Measurements from ENCODE around the gene CPSF3.
A peak's percentile ranks its signal among the peaks of the same experiment; 100 is the strongest.
"Not testable (repeated sequence)": the region's sequence is repeated elsewhere in the genome, so short reads cannot be mapped to it uniquely, and the experiment has no call there.

CPSF3 gene

DNA sequence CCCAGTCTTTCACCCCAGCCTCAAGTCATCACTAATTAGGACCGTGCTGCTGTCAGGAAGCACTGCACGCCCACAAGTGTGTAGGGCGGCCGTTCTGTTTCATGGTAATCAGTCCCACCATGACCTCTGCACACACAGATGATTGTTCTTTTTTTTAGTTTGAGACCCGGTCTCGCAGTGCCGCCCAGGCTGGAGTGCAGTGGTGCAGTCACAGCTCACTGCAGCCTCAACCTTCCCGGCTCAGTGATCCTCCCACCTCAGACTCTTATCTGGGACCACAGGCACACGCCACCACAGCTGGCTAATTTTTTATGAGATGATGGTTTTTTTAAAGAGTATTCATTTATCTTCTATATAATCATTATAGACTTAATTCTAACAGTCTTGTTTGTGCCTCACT lies 49.1 kb downstream of the CPSF3 start:
- DNase-seq, result no peak

GRCh38 chr2:9473308-9473984 lies 50.0 kb downstream of the CPSF3 start:
- no peak for DNase-seq

- peak; percentile 73 for DNase-seq
Measured at GRCh38 chr2:9473985-9474360, 50.5 kb downstream of the CPSF3 start.

DNA sequence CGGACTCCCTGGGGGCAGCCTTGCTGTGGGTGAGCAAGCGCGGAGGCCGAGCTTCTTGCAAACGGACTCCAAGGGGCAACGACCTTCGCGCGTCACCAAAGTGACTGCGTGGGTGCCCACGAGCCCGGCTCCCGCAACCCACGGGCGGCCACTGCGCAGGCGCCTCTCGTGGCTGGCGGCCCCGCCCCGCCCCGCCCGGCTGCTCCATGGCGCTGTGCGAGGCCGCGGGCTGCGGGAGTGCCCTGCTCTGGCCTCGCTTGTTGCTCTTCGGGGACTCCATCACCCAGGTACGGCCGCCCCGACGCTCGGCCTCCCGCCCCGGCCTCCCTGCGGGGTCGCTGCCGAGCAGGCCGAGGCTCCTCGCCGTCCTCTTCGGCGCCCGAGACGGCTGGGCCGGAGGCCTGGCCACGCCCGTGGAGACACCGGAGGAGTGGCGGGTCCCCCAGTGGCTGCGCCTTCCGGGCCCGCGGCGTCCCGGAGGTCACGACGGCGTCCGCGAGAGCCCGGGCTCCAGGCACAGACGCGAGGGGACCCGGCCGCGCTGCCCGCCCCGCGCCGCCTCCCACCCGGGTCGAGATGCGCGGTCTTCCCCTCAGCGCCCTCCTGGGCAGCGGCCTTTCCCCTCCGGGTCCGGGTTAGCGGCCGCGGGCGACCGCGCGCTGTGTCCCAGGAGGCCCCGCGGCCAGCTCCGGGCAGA lies 51.1 kb downstream of the CPSF3 start, which contains the start of gene IAH1:
Gene IAH1 (plus strand): TSS at position 191 of the 697 bp plus-strand sequence. CDS start 16 bp downstream, at position 207.
- DNase-seq, result peak; percentile 73

DNA sequence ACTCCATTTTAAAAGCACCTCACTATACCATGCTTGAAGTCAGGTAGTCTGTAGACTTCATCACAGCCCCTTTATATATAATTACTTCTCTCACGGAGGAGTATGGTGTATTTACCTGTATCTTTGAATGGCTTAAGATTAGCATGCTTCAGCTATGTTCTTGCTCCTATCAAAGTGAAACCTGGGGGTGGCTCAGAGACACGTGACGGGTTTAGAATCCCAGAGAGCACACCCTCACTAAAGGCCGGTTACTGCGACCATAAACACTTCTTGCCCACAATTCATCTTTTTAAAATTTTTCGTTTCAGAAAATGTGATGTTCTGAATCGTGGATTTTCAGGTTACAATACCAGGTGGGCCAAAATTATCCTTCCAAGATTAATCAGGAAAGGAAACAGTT lies 54.5 kb downstream of the CPSF3 start:
- DNase-seq, result no peak

DNA sequence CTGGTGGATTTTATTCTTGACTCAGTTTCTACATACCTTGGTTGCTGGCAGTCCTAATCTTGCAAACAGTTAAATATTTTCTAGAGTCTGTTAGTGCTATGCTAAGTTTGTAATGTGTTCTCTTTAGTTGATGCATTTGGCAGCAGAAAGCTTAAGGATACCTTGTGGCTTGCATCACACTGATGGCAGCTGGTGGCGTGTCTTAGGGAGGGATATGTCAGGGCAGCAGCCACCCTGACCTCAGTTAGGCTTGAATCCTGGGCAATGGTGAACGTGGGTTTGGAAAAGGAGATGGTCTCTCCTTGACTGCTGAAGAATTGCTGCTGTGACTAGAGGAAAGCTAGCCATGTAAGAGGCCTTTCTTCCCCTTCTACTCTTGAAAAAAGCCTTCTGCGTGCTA lies 55.1 kb downstream of the CPSF3 start:
- DNase-seq, result no peak

GRCh38 chr2:9480157-9480556 lies 56.7 kb downstream of the CPSF3 start:
- no peak for DNase-seq

- no peak for DNase-seq
Measured at GRCh38 chr2:9483107-9483506, 59.7 kb downstream of the CPSF3 start.

- no peak for DNase-seq
Measured at GRCh38 chr2:9484533-9484932, 61.1 kb downstream of the CPSF3 start.

GRCh38 chr2:9488583-9489547 lies 65.4 kb downstream of the CPSF3 start:
- no peak for DNase-seq

GRCh38 chr2:9490789-9491188 lies 67.3 kb downstream of the CPSF3 start:
- DNase-seq, result no peak

DNA sequence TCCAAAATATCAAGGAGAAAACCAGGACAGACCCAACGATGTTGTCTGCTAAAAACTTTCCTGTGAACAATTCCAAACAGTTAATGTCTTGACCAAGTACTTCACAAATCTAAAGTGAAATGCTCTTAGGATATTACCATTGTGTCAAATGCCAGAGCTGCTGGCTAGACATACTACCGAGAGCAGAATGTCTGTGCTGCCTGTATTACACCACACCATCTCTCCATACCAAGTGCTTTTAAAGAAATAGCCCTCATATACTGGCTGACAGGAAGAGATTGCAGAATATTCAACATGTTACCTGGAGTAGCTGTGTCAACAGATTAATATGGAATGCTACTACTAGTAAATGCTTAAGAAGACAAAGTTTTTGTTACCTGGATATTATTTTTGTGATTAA lies 69.5 kb downstream of the CPSF3 start:
- DNase-seq, result no peak

- DNase-seq, result no peak
Measured at GRCh38 chr2:9493478-9493877, 70.0 kb downstream of the CPSF3 start.

- DNase-seq, result no peak
Measured at GRCh38 chr2:9494081-9494480, 70.6 kb downstream of the CPSF3 start.

- no peak for DNase-seq
Measured at GRCh38 chr2:9497017-9497416, 73.6 kb downstream of the CPSF3 start.

DNA sequence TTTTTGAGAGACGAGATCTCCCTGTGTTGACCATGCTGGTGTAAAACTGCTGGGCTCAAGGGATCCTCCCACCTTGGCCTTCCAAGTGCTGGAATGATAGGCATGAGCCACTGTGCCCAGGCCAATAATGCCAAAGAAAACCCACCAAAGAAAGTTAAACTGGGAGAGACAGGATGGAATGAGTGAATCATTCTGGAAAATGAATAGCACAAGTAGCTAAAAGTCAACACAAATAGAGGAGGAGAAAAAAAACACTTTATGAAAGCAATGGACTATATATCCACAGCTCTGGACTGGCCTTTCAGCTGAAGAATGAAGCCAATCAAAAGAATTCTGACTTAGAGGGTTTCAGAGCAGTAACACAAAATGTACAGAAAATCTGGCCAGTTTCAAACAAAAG lies 74.8 kb downstream of the CPSF3 start:
- no peak for DNase-seq

GRCh38 chr2:9508931-9509330 lies 85.5 kb downstream of the CPSF3 start:
- DNase-seq, result no peak

DNA sequence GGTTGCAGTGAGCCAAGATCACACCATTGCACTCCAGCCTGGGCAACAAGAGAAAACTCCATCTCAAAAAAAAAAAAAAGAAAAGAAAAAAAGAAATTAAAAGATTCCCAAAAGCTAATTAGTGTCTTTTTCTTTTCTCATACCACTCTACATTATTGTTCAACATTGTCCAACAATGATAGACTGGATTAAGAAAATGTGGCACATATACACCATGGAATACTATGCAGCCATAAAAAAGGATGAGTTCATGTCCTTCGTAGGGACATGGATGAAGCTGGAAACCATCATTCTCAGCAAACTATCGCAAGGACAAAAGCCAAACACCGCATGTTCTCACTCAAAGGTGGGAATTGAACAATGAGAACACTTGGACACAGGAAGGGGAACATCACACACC lies 90.5 kb downstream of the CPSF3 start:
- not testable (repeated sequence) for DNase-seq

- DNase-seq, result no peak
Measured at GRCh38 chr2:9517118-9517782, 93.8 kb downstream of the CPSF3 start.

DNA sequence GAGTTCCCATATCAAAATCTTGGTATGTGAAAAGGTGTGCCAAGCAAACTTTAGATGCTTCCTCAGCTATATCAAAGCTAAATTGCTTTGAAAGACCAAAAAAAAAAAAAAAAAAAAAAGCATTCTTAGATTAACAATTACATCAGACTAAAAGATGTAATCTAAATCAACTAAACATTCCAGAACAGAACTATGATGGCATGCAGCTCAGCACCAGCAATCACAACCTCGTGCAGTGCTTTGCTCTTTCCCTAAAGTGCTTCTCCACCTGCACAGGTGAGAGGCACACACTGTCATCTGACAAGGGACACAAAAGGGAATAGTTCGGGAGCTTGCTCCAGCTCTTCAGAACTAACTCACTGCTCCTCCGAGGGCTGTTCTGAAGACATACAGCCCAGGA lies 94.7 kb downstream of the CPSF3 start:
- DNase-seq, result no peak

DNA sequence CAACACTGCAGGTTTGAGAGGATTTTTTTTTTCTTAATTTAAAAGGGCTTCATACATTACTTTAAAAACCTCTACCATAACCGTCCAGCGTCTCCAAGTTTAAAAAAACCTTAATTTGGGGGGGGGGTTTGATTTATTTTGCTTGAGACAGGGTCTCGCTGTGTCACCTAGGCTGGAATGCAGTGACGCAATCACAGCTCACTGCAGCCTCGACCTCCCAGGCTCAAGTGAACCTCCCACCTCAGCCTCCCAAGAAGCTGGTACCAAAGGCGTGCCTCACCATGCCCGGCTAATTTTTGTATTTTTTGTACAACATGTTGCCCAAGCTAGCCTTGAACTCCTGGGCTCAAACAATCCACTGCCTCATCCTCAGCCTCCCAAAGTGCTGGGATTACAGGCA lies 95.3 kb downstream of the CPSF3 start:
- DNase-seq, result no peak

- DNase-seq, result no peak
Measured at GRCh38 chr2:9519250-9519649, 95.8 kb downstream of the CPSF3 start.
